HG03108 (cell line): ENCODE data around the gene EIF4G3.
"Not testable (repeated sequence)": the region's sequence is repeated elsewhere in the genome, so short reads cannot be mapped to it uniquely, and the experiment has no call there.

Source experiments
- ATAC-seq: cut with Tn5 transposase; IDR thresholded peaks from one replicate; pipeline ENCODE4 v1.9.1; 2021; ENCODE audit warnings: moderate library complexity; ENCODE audit not compliant: unreplicated experiment

EIF4G3 gene

GRCh38 chr1:20962576-20963258, 214.0 kb downstream of the EIF4G3 start:
- ATAC-seq, result no peak

- no peak for ATAC-seq
These were observed 218.3 kb downstream of the EIF4G3 start for GRCh38 chr1:20958430-20958829.

GRCh38 chr1:20956272-20956671, 220.4 kb downstream of the EIF4G3 start:
- no peak for ATAC-seq

GRCh38 chr1:20950679-20951078, 226.0 kb downstream of the EIF4G3 start:
- no peak for ATAC-seq

GRCh38 chr1:20949871-20950590, 226.7 kb downstream of the EIF4G3 start:
- ATAC-seq, result no peak

GRCh38 chr1:20948101-20948500, 228.6 kb downstream of the EIF4G3 start:
- no peak for ATAC-seq

- no peak for ATAC-seq
These were observed 229.3 kb downstream of the EIF4G3 start for GRCh38 chr1:20947409-20947808.

- no peak for ATAC-seq
These were observed 240.1 kb downstream of the EIF4G3 start for GRCh38 chr1:20936621-20937020.

GRCh38 chr1:20936216-20936615, 240.5 kb downstream of the EIF4G3 start:
- ATAC-seq, result no peak

GRCh38 chr1:20935717-20936116, 241.0 kb downstream of the EIF4G3 start:
- no peak for ATAC-seq

GRCh38 chr1:20932437-20932977, 244.2 kb downstream of the EIF4G3 start:
- no peak for ATAC-seq

- no peak for ATAC-seq
These were observed 244.7 kb downstream of the EIF4G3 start for GRCh38 chr1:20931930-20932436.

GRCh38 chr1:20930427-20930826, 246.3 kb downstream of the EIF4G3 start:
- ATAC-seq, result no peak

GRCh38 chr1:20928146-20928545, 248.6 kb downstream of the EIF4G3 start:
- ATAC-seq, result no peak

GRCh38 chr1:20921285-20921684, 255.4 kb downstream of the EIF4G3 start:
- ATAC-seq, result no peak

GRCh38 chr1:20913242-20913641, 263.5 kb downstream of the EIF4G3 start:
- no peak for ATAC-seq

- not testable (repeated sequence) for ATAC-seq
These were observed 269.2 kb downstream of the EIF4G3 start for GRCh38 chr1:20907526-20907925.

- no peak for ATAC-seq
These were observed 273.3 kb downstream of the EIF4G3 start for GRCh38 chr1:20903437-20903836.

- ATAC-seq, result no peak
These were observed 276.6 kb downstream of the EIF4G3 start for GRCh38 chr1:20900056-20900455.

- no peak for ATAC-seq
These were observed 277.3 kb downstream of the EIF4G3 start for GRCh38 chr1:20899154-20899972.

- no peak for ATAC-seq
These were observed 279.9 kb downstream of the EIF4G3 start for GRCh38 chr1:20896826-20897225.
